ENCODE results near the gene DYRK1A. TPM values are rescaled to one million over a fixed set of nuclear protein-coding genes. Genes with fewer than 3 reads are reported as not detected.

DYRK1A gene
- total RNA-seq, 4 donors from 2014 or later: 42.0 to 137 (median 119) TPM

- intact Hi-C loops (cut with DNase I; ENCODE audit: low total_unique reads): no loop called here
- H3K4me1 ChIP-seq: peaks cover 0 to 4% of the 10 kb centered on the region in 2 donors
These were observed 55.8 kb downstream of the DYRK1A start for GRCh38 chr21:37422382-37422781.

GRCh38 chr21:37423103-37423502 lies 56.5 kb downstream of the DYRK1A start:
- intact Hi-C loops (cut with DNase I; ENCODE audit: low total_unique reads): no loop called here
- DNase-seq: no peak
- peaks cover 0 to 4% of the 10 kb centered on the region in 2 donors for H3K4me1 ChIP-seq
- no peak overlapping the region for H3K4me3 ChIP-seq
- no peaks in the 10 kb centered on the region for H3K27me3 ChIP-seq
- no peak overlapping the region for H3K27ac ChIP-seq
- H3K9me3 ChIP-seq: no peaks in the 10 kb centered on the region
- no peaks in the 10 kb centered on the region for H3K36me3 ChIP-seq
- TF ChIP-seq POLR2A (IDR thresholded peaks at IDR 0.05): no peak
- TF ChIP-seq CTCF (IDR thresholded peaks at IDR 0.05): no peak

More at GRCh38 chr21:37422382-37422781, 55.8 kb downstream of the DYRK1A start:
- Histone ChIP-seq H3K9me3 (no peaks in the 10 kb centered on the region), H3K27me3 (no peaks in the 10 kb centered on the region), H3K27ac (no peak overlapping the region), H3K36me3 (no peaks in the 10 kb centered on the region), H3K4me3 (no peak overlapping the region)
- no peak for DNase-seq
- no peak for TF ChIP-seq CTCF (IDR thresholded peaks at IDR 0.05)
- no peak for TF ChIP-seq POLR2A (IDR thresholded peaks at IDR 0.05)

- no peak for TF ChIP-seq CTCF (IDR thresholded peaks at IDR 0.05)
- TF ChIP-seq POLR2A (IDR thresholded peaks at IDR 0.05): no peak
- Histone ChIP-seq H3K9me3 (no peaks in the 10 kb centered on the region), H3K27ac (peak overlapping the region in 1 of 2 donors; percentile 4), H3K36me3 (no peaks in the 10 kb centered on the region), H3K4me3 (no peak overlapping the region), H3K4me1 (peaks cover 0 to 4% of the 10 kb centered on the region in 2 donors), H3K27me3 (no peaks in the 10 kb centered on the region)
- DNase-seq: no peak
- intact Hi-C loops (cut with DNase I; ENCODE audit: low total_unique reads): no loop called here
These were observed 57.8 kb downstream of the DYRK1A start for GRCh38 chr21:37424396-37424795.

GRCh38 chr21:37425001-37425400 lies 58.4 kb downstream of the DYRK1A start:
- H3K4me3 ChIP-seq: no peak overlapping the region
- intact Hi-C loops (cut with DNase I; ENCODE audit: low total_unique reads): no loop called here
- no peaks in the 10 kb centered on the region for H3K36me3 ChIP-seq
- H3K9me3 ChIP-seq: no peaks in the 10 kb centered on the region
- no peak for TF ChIP-seq CTCF (IDR thresholded peaks at IDR 0.05)
- no peak for TF ChIP-seq POLR2A (IDR thresholded peaks at IDR 0.05)
- peaks cover 0 to 4% of the 10 kb centered on the region in 2 donors for H3K4me1 ChIP-seq
- H3K27ac ChIP-seq: peak overlapping the region in 1 of 2 donors; percentile 4
- no peak for DNase-seq
- H3K27me3 ChIP-seq: no peaks in the 10 kb centered on the region

- Histone ChIP-seq H3K9me3 (no peaks in the 10 kb centered on the region), H3K27ac (no peak overlapping the region), H3K36me3 (no peaks in the 10 kb centered on the region), H3K4me3 (no peak overlapping the region), H3K27me3 (no peaks in the 10 kb centered on the region), H3K4me1 (peaks cover 0 to 4% of the 10 kb centered on the region in 2 donors)
- intact Hi-C loops (cut with DNase I; ENCODE audit: low total_unique reads): no loop called here
- DNase-seq: no peak
- TF ChIP-seq CTCF (IDR thresholded peaks at IDR 0.05) (no peak), POLR2A (IDR thresholded peaks at IDR 0.05) (no peak)
These were observed 59.1 kb downstream of the DYRK1A start for GRCh38 chr21:37425684-37426083.

Data from uterus (tissue), 4 donors.